Activated CD4-positive, alpha-beta T cell treated with anti-CD3 and anti-CD28 coated beads for 36 hours (primary cell): ENCODE results near the gene LENG9. TPM values are rescaled to one million over a fixed set of nuclear protein-coding genes. Genes with fewer than 3 reads are reported as not detected.

Experiments
- ATAC-seq: fragments of 200-7000 bp; cut with Tn5 transposase; one replicate; pipeline ENCODE4 v1.10.0; 2021; ENCODE audit warnings: mild to moderate bottlenecking, moderate library complexity
- CTCF ChIA-PET: fragments of 350-600 bp; sonication (Branson Sonifier 250); formaldehyde crosslinking; loops from one replicate; lab custom pipeline; 2021; ENCODE audit warnings: antibody characterized with exemption; lab: Charles Lee
- POLR2A ChIA-PET: fragments of 350-600 bp; sonication (Branson Sonifier 250); formaldehyde crosslinking; loops from one replicate; lab custom pipeline; 2021; ENCODE audit warnings: antibody characterized with exemption, inconsistent platforms; lab: Charles Lee
- DNase-seq: peaks from one replicate; pipeline ENCODE4 v3.0.0-alpha.2; 2020
- H3K27ac Mint-ChIP-seq: one replicate; pipeline ENCODE4 v1.8.0; 2021; ENCODE audit warnings: mixed read lengths
- H3K27me3 Mint-ChIP-seq: one replicate; pipeline ENCODE4 v1.8.0; 2021; ENCODE audit warnings: mixed read lengths
- H3K36me3 Mint-ChIP-seq: one replicate; pipeline ENCODE4 v1.8.0; 2021; ENCODE audit warnings: low read depth, mixed read lengths
- H3K4me1 Mint-ChIP-seq: one replicate; pipeline ENCODE4 v1.8.0; 2021; ENCODE audit warnings: mixed read lengths
- H3K4me3 Mint-ChIP-seq: one replicate; pipeline ENCODE4 v1.8.0; 2021; ENCODE audit warnings: mild to moderate bottlenecking, moderate library complexity, mixed read lengths
- H3K9me3 Mint-ChIP-seq: one replicate; pipeline ENCODE4 v1.8.0; 2021; ENCODE audit warnings: low read depth, mixed read lengths
- intact Hi-C, 2 experiments: fragments of 100-400 bp; cut with DNase I in 1 of 2; cut with micrococcal nuclease in 1 of 2; formaldehyde crosslinking; loops; one replicate each; pipeline versions ENCODE4 v1.14.2 to v1.15.1; 2022 to 2024; cut with DNase I, micrococcal nuclease
- total RNA-seq, 2 experiments: library from RNA; stranded (reverse); gene quantifications; one replicate each; pipeline ENCODE4 v1.2.3, GENCODE V29; 2021

The LENG9 gene
- total RNA-seq, 2 experiments from 2014 or later = 5.0 to 5.1 TPM

- no peak overlapping the region for H3K4me3 Mint-ChIP-seq
- peaks cover 15% of the 10 kb centered on the region for H3K4me1 Mint-ChIP-seq
- intact Hi-C loops = no loop called here
- no peaks in the 10 kb centered on the region for H3K9me3 Mint-ChIP-seq
- ChIA-PET POLR2A (no interaction called here), CTCF (interaction anchor here (0.7 to 1.1 kb wide), 2 partner anchors 29 to 325 kb away, joined by 3 read pairs; no protein-coding TSS in a partner anchor)
- DNase-seq (no peak), ATAC-seq (no peak)
- H3K36me3 Mint-ChIP-seq = no peaks in the 10 kb centered on the region
- peaks cover 41% of the 10 kb centered on the region for H3K27me3 Mint-ChIP-seq
- no peak overlapping the region for H3K27ac Mint-ChIP-seq
These were observed 43.6 kb downstream of the LENG9 start for GRCh38 chr19:54420068-54420382.

- DNase-seq = no peak
- POLR2A ChIA-PET = no interaction called here
- intact Hi-C loops = no loop called here
- CTCF ChIA-PET = interaction anchor here (0.7 to 1.1 kb wide), 2 partner anchors 28 to 324 kb away, joined by 3 read pairs; no protein-coding TSS in a partner anchor
- peaks cover 41% of the 10 kb centered on the region for H3K27me3 Mint-ChIP-seq
- H3K36me3 Mint-ChIP-seq = no peaks in the 10 kb centered on the region
- no peak overlapping the region for H3K27ac Mint-ChIP-seq
- no peak overlapping the region for H3K4me3 Mint-ChIP-seq
- peaks cover 15% of the 10 kb centered on the region for H3K4me1 Mint-ChIP-seq
- ATAC-seq = no peak
- H3K9me3 Mint-ChIP-seq = peaks cover under 1% of the 10 kb centered on the region
These were observed 44.4 kb downstream of the LENG9 start for GRCh38 chr19:54418930-54419800.

- Mint-ChIP-seq H3K4me1 (peaks cover 15% of the 10 kb centered on the region), H3K9me3 (peaks cover 3% of the 10 kb centered on the region), H3K4me3 (no peak overlapping the region), H3K36me3 (no peaks in the 10 kb centered on the region), H3K27ac (peak overlapping the region; percentile 44), H3K27me3 (peaks cover 46% of the 10 kb centered on the region)
- intact Hi-C loops = no loop called here
- DNase-seq = peak; percentile 55
- POLR2A ChIA-PET = no interaction called here
- CTCF ChIA-PET = no interaction called here
- ATAC-seq = peak; percentile 69
These were observed 45.3 kb downstream of the LENG9 start for GRCh38 chr19:54418030-54418929.

- Mint-ChIP-seq H3K9me3 (peaks cover 3% of the 10 kb centered on the region), H3K4me1 (peaks cover 15% of the 10 kb centered on the region), H3K36me3 (no peaks in the 10 kb centered on the region), H3K4me3 (no peak overlapping the region), H3K27ac (no peak overlapping the region), H3K27me3 (peaks cover 44% of the 10 kb centered on the region)
- POLR2A ChIA-PET = no interaction called here
- ATAC-seq = no peak
- DNase-seq = no peak
- intact Hi-C loops = no loop called here
- CTCF ChIA-PET = interaction anchor here (0.5 to 1.2 kb wide), 5 partner anchors 10 to 258 kb away, joined by 3 to 5 read pairs (median 3); no protein-coding TSS in a partner anchor
These were observed 46.7 kb downstream of the LENG9 start for GRCh38 chr19:54416695-54417491.

GRCh38 chr19:54415901-54416673 lies 47.5 kb downstream of the LENG9 start:
- intact Hi-C loops = no loop called here
- H3K4me1 Mint-ChIP-seq = peaks cover 15% of the 10 kb centered on the region
- peaks cover 3% of the 10 kb centered on the region for H3K9me3 Mint-ChIP-seq
- H3K27me3 Mint-ChIP-seq = peaks cover 45% of the 10 kb centered on the region
- H3K27ac Mint-ChIP-seq = no peak overlapping the region
- no peaks in the 10 kb centered on the region for H3K36me3 Mint-ChIP-seq
- POLR2A ChIA-PET = no interaction called here
- no peak for DNase-seq
- CTCF ChIA-PET = interaction anchor here (0.5 to 1.5 kb wide), 8 partner anchors 9 to 259 kb away, joined by 3 to 5 read pairs (median 3); no protein-coding TSS in a partner anchor
- no peak overlapping the region for H3K4me3 Mint-ChIP-seq
- no peak for ATAC-seq

GRCh38 chr19:54415208-54415900 lies 48.2 kb downstream of the LENG9 start, which contains the start of gene TTYH1:
TTYH1 (plus strand) TSS chr19:54415464; CDS start chr19:54415553, 89 bp downstream.
- H3K4me1 Mint-ChIP-seq = peaks cover 15% of the 10 kb centered on the region
- no peaks in the 10 kb centered on the region for H3K36me3 Mint-ChIP-seq
- ATAC-seq (peak; percentile 34), DNase-seq (peak; percentile 71)
- peaks cover 3% of the 10 kb centered on the region for H3K9me3 Mint-ChIP-seq
- ChIA-PET CTCF (interaction anchor here (0.9 to 1.5 kb wide), 6 partner anchors 8 to 259 kb away, joined by 3 to 5 read pairs (median 4); no protein-coding TSS in a partner anchor), POLR2A (no interaction called here)
- no peak within 1 kb of the TSS for H3K27ac Mint-ChIP-seq
- H3K4me3 Mint-ChIP-seq = no peak within 1 kb of the TSS
- H3K27me3 Mint-ChIP-seq = peaks cover 45% of the 10 kb centered on the region
- intact Hi-C loops = no loop called here

GRCh38 chr19:54414156-54414555 lies 49.4 kb downstream of the LENG9 start:
- Mint-ChIP-seq H3K27me3 (peaks cover 38% of the 10 kb centered on the region), H3K27ac (no peak overlapping the region), H3K4me3 (no peak overlapping the region), H3K4me1 (peaks cover 15% of the 10 kb centered on the region), H3K9me3 (peaks cover 5% of the 10 kb centered on the region), H3K36me3 (no peaks in the 10 kb centered on the region)
- DNase-seq (no peak), ATAC-seq (no peak)
- CTCF ChIA-PET = no interaction called here
- intact Hi-C loops = no loop called here
- POLR2A ChIA-PET = no interaction called here

- peaks cover 10% of the 10 kb centered on the region for H3K4me1 Mint-ChIP-seq
- no peak overlapping the region for H3K27ac Mint-ChIP-seq
- H3K4me3 Mint-ChIP-seq = no peak overlapping the region
- ATAC-seq (no peak), DNase-seq (no peak)
- no peaks in the 10 kb centered on the region for H3K36me3 Mint-ChIP-seq
- H3K27me3 Mint-ChIP-seq = peaks cover 34% of the 10 kb centered on the region
- ChIA-PET POLR2A (no interaction called here), CTCF (no interaction called here)
- H3K9me3 Mint-ChIP-seq = peaks cover 8% of the 10 kb centered on the region
- intact Hi-C loops = no loop called here
These were observed 50.7 kb downstream of the LENG9 start for GRCh38 chr19:54412877-54413276.
